Measurements from ENCODE around the gene ZYG11B. TPM values are rescaled to one million over a fixed set of nuclear protein-coding genes. Genes with fewer than 3 reads are reported as not detected.

Gene ZYG11B
- 18.2 and 19.5 TPM in 2 replicates for total RNA-seq

- Histone ChIP-seq H3K36me3 (ENCODE audit: control insufficient read depth, insufficient read depth, low read length) (no peaks in the 10 kb centered on the region), H3K4me3 (ENCODE audit: low read depth, low read length) (peak within 1 kb of the TSS; percentile 68), H3K27me3 (ENCODE audit: control insufficient read depth, insufficient read depth, low read length) (no peaks in the 10 kb centered on the region)
- peak; percentile 41 for DNase-seq (ENCODE audit: low read depth)
- no peak for TF ChIP-seq CTCF (IDR thresholded peaks at IDR 0.05; ENCODE audit: insufficient read depth, low read length, severe bottlenecking)
- no peak for FAIRE-seq
These were observed at the start of gene ZYG11B for GRCh38 chr1:52726265-52727113. ZYG11B (plus strand) TSS chr1:52726453; CDS start chr1:52726654, 201 bp downstream.

- Histone ChIP-seq H3K36me3 (ENCODE audit: control insufficient read depth, insufficient read depth, low read length) (no peaks in the 10 kb centered on the region), H3K4me3 (ENCODE audit: low read depth, low read length) (no peak overlapping the region), H3K27me3 (ENCODE audit: control insufficient read depth, insufficient read depth, low read length) (no peaks in the 10 kb centered on the region)
- DNase-seq (ENCODE audit: low read depth) (no peak), FAIRE-seq (no peak)
- TF ChIP-seq CTCF (IDR thresholded peaks at IDR 0.05; ENCODE audit: insufficient read depth, low read length, severe bottlenecking): no peak
These were observed 49.0 kb upstream of the ZYG11B start for GRCh38 chr1:52677076-52677806.

DNA sequence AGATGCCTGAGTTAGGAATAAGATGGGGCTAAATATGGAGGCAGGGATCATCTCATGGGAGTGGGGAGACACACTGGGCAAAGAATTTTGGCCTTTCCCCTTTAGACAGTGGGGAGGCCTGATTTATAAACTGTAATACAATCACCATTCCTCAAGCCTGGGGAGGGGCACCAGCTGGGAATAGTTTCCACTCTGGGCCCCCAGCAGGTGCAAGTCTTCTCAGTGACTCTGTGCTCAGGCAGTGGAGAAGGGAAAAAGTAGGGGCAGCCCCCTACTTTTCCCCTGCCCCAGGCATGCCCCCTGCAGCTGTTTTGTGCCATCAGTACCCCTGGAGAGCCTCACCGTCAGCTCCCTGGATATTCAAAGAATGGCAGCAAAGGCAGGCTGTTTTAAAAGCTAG, 47.2 kb upstream of the ZYG11B start:
- Histone ChIP-seq H3K27me3 (ENCODE audit: control insufficient read depth, insufficient read depth, low read length) (no peaks in the 10 kb centered on the region), H3K36me3 (ENCODE audit: control insufficient read depth, insufficient read depth, low read length) (no peaks in the 10 kb centered on the region), H3K4me3 (ENCODE audit: low read depth, low read length) (no peak overlapping the region)
- no peak for DNase-seq (ENCODE audit: low read depth)
- FAIRE-seq: no peak
- no peak for TF ChIP-seq CTCF (IDR thresholded peaks at IDR 0.05; ENCODE audit: insufficient read depth, low read length, severe bottlenecking)

- FAIRE-seq (no peak), DNase-seq (ENCODE audit: low read depth) (no peak)
- Histone ChIP-seq H3K4me3 (ENCODE audit: low read depth, low read length) (no peak overlapping the region), H3K27me3 (ENCODE audit: control insufficient read depth, insufficient read depth, low read length) (no peaks in the 10 kb centered on the region), H3K36me3 (ENCODE audit: control insufficient read depth, insufficient read depth, low read length) (no peaks in the 10 kb centered on the region)
- TF ChIP-seq CTCF (IDR thresholded peaks at IDR 0.05; ENCODE audit: insufficient read depth, low read length, severe bottlenecking): no peak
These were observed 46.8 kb upstream of the ZYG11B start for GRCh38 chr1:52679498-52679897.

DNA sequence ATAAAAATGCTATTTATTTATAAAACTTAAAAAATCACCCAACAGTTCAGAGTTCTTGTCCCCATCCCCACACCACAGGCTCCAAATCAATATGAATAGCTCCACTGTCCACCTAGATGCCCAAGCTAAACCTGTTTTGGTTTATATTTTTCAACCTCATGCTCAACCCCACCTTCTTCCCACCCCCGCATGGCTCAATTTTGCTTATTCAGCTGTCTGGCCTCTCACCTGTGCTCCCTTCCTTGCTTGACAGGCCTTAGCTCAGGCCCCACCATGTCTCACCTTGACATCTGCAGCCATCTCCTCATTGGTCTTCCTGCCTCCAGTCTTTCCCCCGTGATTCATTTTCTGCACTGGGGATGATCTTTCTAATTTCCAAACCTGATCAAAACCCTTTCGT, 45.9 kb upstream of the ZYG11B start:
- FAIRE-seq (no peak), DNase-seq (ENCODE audit: low read depth) (no peak)
- no peaks in the 10 kb centered on the region for H3K36me3 ChIP-seq (ENCODE audit: control insufficient read depth, insufficient read depth, low read length)
- no peak overlapping the region for H3K4me3 ChIP-seq (ENCODE audit: low read depth, low read length)
- TF ChIP-seq CTCF (IDR thresholded peaks at IDR 0.05; ENCODE audit: insufficient read depth, low read length, severe bottlenecking): no peak
- H3K27me3 ChIP-seq (ENCODE audit: control insufficient read depth, insufficient read depth, low read length): no peaks in the 10 kb centered on the region

All from bronchial epithelial cell (primary cell).